GM18519 (cell line): Measurements from ENCODE around the gene COMT.

ENCODE experiments used
- ATAC-seq: cut with Tn5 transposase; IDR thresholded peaks from one replicate; pipeline ENCODE4 v1.9.1; 2021; ENCODE audit warnings: mild to moderate bottlenecking, moderate library complexity; ENCODE audit not compliant: unreplicated experiment, low FRiP score

Gene COMT

GRCh38 chr22:19980766-19981165, 39.2 kb downstream of the COMT start:
- ATAC-seq = no peak

- no peak for ATAC-seq
These were observed 39.8 kb downstream of the COMT start for GRCh38 chr22:19981171-19981960.

GRCh38 chr22:19981961-19982920, 40.7 kb downstream of the COMT start:
- ATAC-seq = no peak

- no peak for ATAC-seq
These were observed 41.5 kb downstream of the COMT start for GRCh38 chr22:19982991-19983578.

- ATAC-seq = no peak
These were observed 42.2 kb downstream of the COMT start for GRCh38 chr22:19983741-19984140.

- no peak for ATAC-seq
These were observed 42.7 kb downstream of the COMT start for GRCh38 chr22:19984201-19984753.

- ATAC-seq = no peak
These were observed 43.6 kb downstream of the COMT start for GRCh38 chr22:19984851-19985811.

- ATAC-seq = no peak
These were observed 44.4 kb downstream of the COMT start for GRCh38 chr22:19986011-19986409.

GRCh38 chr22:19986410-19987341, 45.1 kb downstream of the COMT start:
- ATAC-seq = no peak

GRCh38 chr22:19987394-19988306, 46.1 kb downstream of the COMT start:
- no peak for ATAC-seq

GRCh38 chr22:19988331-19988808, 46.8 kb downstream of the COMT start:
- ATAC-seq = no peak

- no peak for ATAC-seq
These were observed 47.6 kb downstream of the COMT start for GRCh38 chr22:19988965-19989724.

- no peak for ATAC-seq
These were observed 48.1 kb downstream of the COMT start for GRCh38 chr22:19989725-19990067.

GRCh38 chr22:19990188-19990587, 48.6 kb downstream of the COMT start:
- no peak for ATAC-seq

GRCh38 chr22:19990609-19991394, 49.2 kb downstream of the COMT start:
- ATAC-seq = no peak

- no peak for ATAC-seq
These were observed 49.7 kb downstream of the COMT start for GRCh38 chr22:19991395-19991644.
